B cell (primary cell): ENCODE measurements around the gene OR52E4. TPM values are rescaled to one million over a fixed set of nuclear protein-coding genes. Genes with fewer than 3 reads are reported as not detected.

ENCODE experiments used
- ATAC-seq: fragments of 200-7000 bp; cut with Tn5 transposase; one replicate; pipeline ENCODE4 v1.10.0; 2021; ENCODE audit warnings: low read depth, mild to moderate bottlenecking, moderate number of reproducible peaks, moderate library complexity
- CTCF ChIA-PET: fragments of 350-600 bp; sonication (Branson Sonifier 250); formaldehyde crosslinking; loops from one replicate; lab custom pipeline; 2021; ENCODE audit warnings: antibody characterized with exemption, inconsistent platforms; lab: Charles Lee
- POLR2A ChIA-PET: fragments of 350-600 bp; sonication (Branson Sonifier 250); formaldehyde crosslinking; loops from one replicate; lab custom pipeline; 2021; ENCODE audit warnings: antibody characterized with exemption; lab: Charles Lee
- DNase-seq: peaks from one replicate; pipeline ENCODE4 v3.0.0; 2013
- H2AFZ ChIP-seq: 2 replicates; pipeline ENCODE4 v1.6.1; 2012; ENCODE audit warnings: mild to moderate bottlenecking, low read depth, low read length; ENCODE audit not compliant: insufficient read depth, poor library complexity, severe bottlenecking
- H3K27ac ChIP-seq, 2 donors: 1 replicate in 1 of 2; 2 replicates in 1 of 2; pipeline ENCODE4 v1.5.1; 2012 to 2013; ENCODE audit warnings: low read length in 2 of 2, mild to moderate bottlenecking in 2 of 2, moderate library complexity in 1 of 2
- H3K27me3 ChIP-seq, 4 experiments: fragments of 200-600 bp in 1 of 4; sonication (generic) in 1 of 4; replicated peaks in 1 of 4; 1 replicate in 2 of 4; 2 replicates in 2 of 4; pipeline versions ENCODE4 v1.6.1 to v1.7.0; 2013 to 2016; ENCODE audit warnings: low read length in 3 of 4, mild to moderate bottlenecking in 2 of 4, mixed read lengths in 1 of 4, moderate library complexity in 1 of 4; ENCODE audit not compliant: insufficient read depth in 4 of 4, control insufficient read depth in 3 of 4; ENCODE audit errors: control extremely low read depth in 1 of 4
- H3K36me3 ChIP-seq, 2 experiments: replicated peaks in 1 of 2; 1 replicate in 1 of 2; 2 replicates in 1 of 2; pipeline versions ENCODE4 v1.6.1 to v1.7.1; 2013; ENCODE audit warnings: low read length in 1 of 2; ENCODE audit not compliant: insufficient read depth in 2 of 2, control insufficient read depth in 1 of 2; ENCODE audit errors: control extremely low read depth in 1 of 2, extremely low read depth in 1 of 2
- H3K4me1 ChIP-seq, 2 donors: fragments of 200-600 bp in 1 of 2; sonication (generic) in 1 of 2; 1 replicate in 1 of 2; 2 replicates in 1 of 2; pipeline versions ENCODE4 v1.5.1 to v1.6.1; 2013 to 2017; ENCODE audit warnings: low read length in 2 of 2; ENCODE audit not compliant: control insufficient read depth in 2 of 2, insufficient read depth in 2 of 2
- H3K4me2 ChIP-seq: replicated peaks from 2 replicates; pipeline ENCODE3; 2012; ENCODE audit warnings: mild to moderate bottlenecking, low read depth, low read length; ENCODE audit not compliant: poor library complexity, severe bottlenecking
- H3K4me3 ChIP-seq, 5 experiments: fragments of 200-600 bp in 1 of 5; sonication (generic) in 1 of 5; 1 replicate in 3 of 5; 2 replicates in 2 of 5; pipeline versions ENCODE4 v1.5.1 to v1.7.0; 2011 to 2016; ENCODE audit warnings: low read length in 4 of 5, mild to moderate bottlenecking in 4 of 5, low read depth in 2 of 5, control low read depth in 1 of 5, moderate library complexity in 1 of 5; ENCODE audit not compliant: insufficient read depth in 1 of 5; ENCODE audit errors: control extremely low read depth in 1 of 5, extremely low read depth in 1 of 5
- H3K79me2 ChIP-seq: fragments of 200-600 bp; sonication (generic); one replicate; pipeline ENCODE4 v1.6.0; 2016; ENCODE audit warnings: low read length; ENCODE audit not compliant: control insufficient read depth, insufficient read depth
- H3K9ac ChIP-seq: fragments of 200-600 bp; sonication (generic); 2 replicates; pipeline ENCODE4 v1.6.1; 2017; ENCODE audit warnings: mild to moderate bottlenecking, low read length, moderate library complexity
- H3K9me3 ChIP-seq, 3 donors: one replicate each; pipeline versions ENCODE4 v1.6.1 to v1.7.1; 2013; ENCODE audit warnings: low read length in 2 of 3; ENCODE audit not compliant: control insufficient read depth in 2 of 3, insufficient read depth in 1 of 3; ENCODE audit errors: control extremely low read depth in 1 of 3
- H4K20me1 ChIP-seq: 2 replicates; pipeline ENCODE4 v1.6.0; 2012; ENCODE audit warnings: mild to moderate bottlenecking, low read length; ENCODE audit not compliant: insufficient read depth, control insufficient read depth, poor library complexity, severe bottlenecking
- H3K27ac Mint-ChIP-seq: one replicate; pipeline ENCODE4 v1.8.0; 2021; ENCODE audit warnings: mixed read lengths
- H3K27me3 Mint-ChIP-seq: one replicate; pipeline ENCODE4 v1.8.0; 2021; ENCODE audit warnings: mixed read lengths
- H3K4me1 Mint-ChIP-seq: one replicate; pipeline ENCODE4 v1.8.0; 2021; ENCODE audit warnings: mixed read lengths
- H3K4me3 Mint-ChIP-seq: one replicate; pipeline ENCODE4 v1.8.0; 2021; ENCODE audit warnings: mixed read lengths
- H3K9me3 Mint-ChIP-seq: one replicate; pipeline ENCODE4 v1.8.0; 2022; ENCODE audit warnings: mixed read lengths; ENCODE audit not compliant: insufficient read depth
- EZH2 ChIP-seq: IDR thresholded peaks from 2 replicates; pipeline ENCODE4 v1.6.1; 2012; ENCODE audit warnings: borderline replicate concordance, low read depth, mild to moderate bottlenecking, moderate library complexity, low read length; ENCODE audit not compliant: insufficient read depth, poor library complexity, severe bottlenecking
- WGBS: methylation state at CpG from one replicate; pipeline ENCODE4 v1.1.5; 2013; ENCODE audit warnings: missing lambda C conversion rate; ENCODE audit not compliant: insufficient coverage; 5-methylcytosine and 5-hydroxymethylcytosine counted together
- intact Hi-C: fragments of 100-400 bp; cut with micrococcal nuclease; formaldehyde crosslinking; loops from one replicate; pipeline ENCODE4 v1.10.0; 2022
- polyA plus RNA-seq: library from polyadenylated mRNA; depleted of rRNA; stranded (reverse); fragments of >200 nt; gene quantifications from 2 replicates; pipeline ENCODE4 v1.2.3, GENCODE V29; 2012
- total RNA-seq, 2 donors: library from RNA; stranded (reverse); fragments of 120-200 nt in 1 of 2; gene quantifications; 1 replicate in 1 of 2; 2 replicates in 1 of 2; pipeline versions ENCODE4 v1.2.3 to v1.2.4, GENCODE V29; 2013 to 2022
- TF ChIP-seq, protein P1 (sequence below): fragments of 200-600 bp; IDR thresholded peaks from one replicate; pipeline ENCODE4 v1.8.0; 2022; ENCODE audit warnings: antibody characterized with exemption, mild to moderate bottlenecking

OR52E4 gene
- total and polyA plus RNA-seq, 2 donors (not counting 1 experiment from before 2014, with no cell fraction given): not detected

DNA sequence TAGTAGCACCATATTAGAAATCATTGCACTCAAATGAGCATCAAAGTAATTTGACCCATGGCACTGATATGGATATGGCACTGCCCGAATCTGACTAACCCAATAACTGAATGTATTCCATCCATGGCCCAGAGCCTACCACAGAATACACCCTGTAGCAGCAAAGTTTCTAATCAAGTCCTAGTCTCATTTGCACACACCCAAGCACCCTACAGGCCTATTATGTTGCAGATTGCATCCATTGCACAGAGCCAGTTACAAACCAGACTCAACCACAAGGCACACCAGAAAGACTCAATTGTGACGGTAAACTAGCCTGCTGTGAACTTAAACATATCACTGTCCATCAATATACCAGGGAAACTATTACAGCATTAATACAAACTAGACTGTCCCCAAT, 19.1 kb downstream of the OR52E4 start:
- CTCF ChIA-PET: no interaction called here
- ATAC-seq: no peak
- POLR2A ChIA-PET: no interaction called here
- no peak for TF ChIP-seq EZH2
- TF ChIP-seq, protein P1, sequence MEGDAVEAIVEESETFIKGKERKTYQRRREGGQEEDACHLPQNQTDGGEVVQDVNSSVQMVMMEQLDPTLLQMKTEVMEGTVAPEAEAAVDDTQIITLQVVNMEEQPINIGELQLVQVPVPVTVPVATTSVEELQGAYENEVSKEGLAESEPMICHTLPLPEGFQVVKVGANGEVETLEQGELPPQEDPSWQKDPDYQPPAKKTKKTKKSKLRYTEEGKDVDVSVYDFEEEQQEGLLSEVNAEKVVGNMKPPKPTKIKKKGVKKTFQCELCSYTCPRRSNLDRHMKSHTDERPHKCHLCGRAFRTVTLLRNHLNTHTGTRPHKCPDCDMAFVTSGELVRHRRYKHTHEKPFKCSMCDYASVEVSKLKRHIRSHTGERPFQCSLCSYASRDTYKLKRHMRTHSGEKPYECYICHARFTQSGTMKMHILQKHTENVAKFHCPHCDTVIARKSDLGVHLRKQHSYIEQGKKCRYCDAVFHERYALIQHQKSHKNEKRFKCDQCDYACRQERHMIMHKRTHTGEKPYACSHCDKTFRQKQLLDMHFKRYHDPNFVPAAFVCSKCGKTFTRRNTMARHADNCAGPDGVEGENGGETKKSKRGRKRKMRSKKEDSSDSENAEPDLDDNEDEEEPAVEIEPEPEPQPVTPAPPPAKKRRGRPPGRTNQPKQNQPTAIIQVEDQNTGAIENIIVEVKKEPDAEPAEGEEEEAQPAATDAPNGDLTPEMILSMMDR: no peak
- Histone ChIP-seq H3K9me3 (peaks cover 0 to 2% (median 0%) of the 10 kb centered on the region in 3 donors), H3K27ac (no peak overlapping the region), H3K4me1 (no peaks in the 10 kb centered on the region), H3K36me3 (no peaks in the 10 kb centered on the region), H3K79me2 (no peaks in the 10 kb centered on the region), H3K4me2 (no peak overlapping the region), H3K9ac (no peak overlapping the region), H2AFZ (no peak overlapping the region), H4K20me1 (no peaks in the 10 kb centered on the region), H3K4me3 (no peak overlapping the region), H3K27me3 (peaks cover 0 to 5% (median 0%) of the 10 kb centered on the region in 4 experiments)
- Mint-ChIP-seq H3K9me3 (no peaks in the 10 kb centered on the region), H3K27me3 (no peaks in the 10 kb centered on the region), H3K4me1 (no peaks in the 10 kb centered on the region), H3K27ac (no peak overlapping the region), H3K4me3 (no peak overlapping the region)
- no peak for DNase-seq
- WGBS: 85% methylated on average over 2 of the region's 2 CpGs
- intact Hi-C loops: loop anchor here (10.0 kb wide), 1 partner anchor 295 kb away; no protein-coding TSS in a partner anchor

DNA sequence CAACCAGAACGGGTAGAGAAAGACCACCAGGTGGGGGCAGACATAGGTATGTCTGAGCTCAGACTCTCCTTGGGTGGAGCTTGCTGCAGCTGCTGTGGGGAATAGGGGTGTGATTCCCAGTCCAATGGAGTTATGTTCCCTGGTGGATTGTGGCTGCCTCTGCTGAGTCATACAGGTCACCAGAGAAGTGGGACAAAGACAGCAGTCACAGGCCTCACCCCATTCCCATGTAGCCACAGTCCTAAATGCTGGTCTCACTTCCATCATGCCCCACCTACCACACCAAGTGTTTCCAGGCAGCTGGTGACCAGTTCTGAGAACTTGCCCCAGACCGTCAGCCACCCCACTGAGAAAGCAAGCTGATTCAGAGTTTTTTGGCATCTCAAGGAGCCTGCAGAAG, 30.1 kb downstream of the OR52E4 start:
- ATAC-seq (no peak), DNase-seq (no peak)
- H3K4me3 ChIP-seq: no peak overlapping the region
- WGBS: 90% methylated on average over 2 of the region's 2 CpGs
- no peak overlapping the region for H2AFZ ChIP-seq
- H3K36me3 ChIP-seq: no peaks in the 10 kb centered on the region
- no peaks in the 10 kb centered on the region for H3K79me2 ChIP-seq
- no peak overlapping the region for H3K27ac ChIP-seq
- intact Hi-C loops: no loop called here
- H3K27ac Mint-ChIP-seq: no peak overlapping the region
- H3K27me3 Mint-ChIP-seq: peaks cover 33% of the 10 kb centered on the region
- no peak for TF ChIP-seq EZH2
- TF ChIP-seq, protein P1: no peak
- H4K20me1 ChIP-seq: no peaks in the 10 kb centered on the region
- POLR2A ChIA-PET: no interaction called here
- no peaks in the 10 kb centered on the region for H3K9me3 Mint-ChIP-seq
- no peak overlapping the region for H3K9ac ChIP-seq
- no peak overlapping the region for H3K4me3 Mint-ChIP-seq
- peaks cover 0 to 3% (median 0%) of the 10 kb centered on the region in 4 experiments for H3K27me3 ChIP-seq
- H3K9me3 ChIP-seq: peaks cover 0 to 6% (median 0%) of the 10 kb centered on the region in 3 donors
- CTCF ChIA-PET: no interaction called here
- no peaks in the 10 kb centered on the region for H3K4me1 Mint-ChIP-seq
- no peaks in the 10 kb centered on the region for H3K4me1 ChIP-seq
- H3K4me2 ChIP-seq: no peak overlapping the region
